Activated T-cell treated with anti-CD3 and anti-CD28 coated beads, Interleukin-2, amount 50 U/mL, for 72 hours (primary cell): ENCODE measurements around the gene SLC12A7. TPM values are rescaled to one million over a fixed set of nuclear protein-coding genes. Genes with fewer than 3 reads are reported as not detected.
"Not testable (repeated sequence)": the region's sequence is repeated elsewhere in the genome, so short reads cannot be mapped to it uniquely, and the experiment has no call there.

Source experiments
- ATAC-seq, 2 donors: fragments of 150-1000 bp; cut with Tn5 transposase; replicated peaks in 1 of 2; 2 replicates each; pipeline ENCODE4 v1.10.0; 2021; ENCODE audit warnings: moderate library complexity in 2 of 2, mild to moderate bottlenecking in 1 of 2
- DNase-seq, 2 donors: peaks; one replicate each; pipeline ENCODE4 v3.0.0; 2021 to 2022; ENCODE audit warnings: mixed read lengths in 1 of 2
- H3K27ac Mint-ChIP-seq: one replicate; pipeline ENCODE4 v1.8.0; 2022; ENCODE audit warnings: mild to moderate bottlenecking, moderate library complexity, mixed read lengths
- H3K27me3 Mint-ChIP-seq: one replicate; pipeline ENCODE4 v1.8.0; 2022; ENCODE audit warnings: low read depth, mixed read lengths
- H3K36me3 Mint-ChIP-seq, 2 donors: one replicate each; pipeline ENCODE4 v1.8.0; 2022; ENCODE audit warnings: mixed read lengths in 2 of 2, mild to moderate bottlenecking in 1 of 2; ENCODE audit not compliant: insufficient read depth in 2 of 2
- H3K4me1 Mint-ChIP-seq: one replicate; pipeline ENCODE4 v1.8.0; 2022; ENCODE audit warnings: low read depth, mixed read lengths
- H3K4me3 Mint-ChIP-seq, 2 donors: one replicate each; pipeline ENCODE4 v1.8.0; 2022; ENCODE audit warnings: mild to moderate bottlenecking in 2 of 2, mixed read lengths in 2 of 2, moderate library complexity in 2 of 2
- H3K9me3 Mint-ChIP-seq, 2 donors: one replicate each; pipeline ENCODE4 v1.8.0; 2022; ENCODE audit warnings: mixed read lengths in 2 of 2
- total RNA-seq, 2 donors: library from RNA; stranded (reverse); gene quantifications; one replicate each; pipeline ENCODE4 v1.2.3, GENCODE V29; 2022

SLC12A7 gene
- total RNA-seq, 2 donors from 2014 or later: 14.8 to 29.0 TPM

DNA sequence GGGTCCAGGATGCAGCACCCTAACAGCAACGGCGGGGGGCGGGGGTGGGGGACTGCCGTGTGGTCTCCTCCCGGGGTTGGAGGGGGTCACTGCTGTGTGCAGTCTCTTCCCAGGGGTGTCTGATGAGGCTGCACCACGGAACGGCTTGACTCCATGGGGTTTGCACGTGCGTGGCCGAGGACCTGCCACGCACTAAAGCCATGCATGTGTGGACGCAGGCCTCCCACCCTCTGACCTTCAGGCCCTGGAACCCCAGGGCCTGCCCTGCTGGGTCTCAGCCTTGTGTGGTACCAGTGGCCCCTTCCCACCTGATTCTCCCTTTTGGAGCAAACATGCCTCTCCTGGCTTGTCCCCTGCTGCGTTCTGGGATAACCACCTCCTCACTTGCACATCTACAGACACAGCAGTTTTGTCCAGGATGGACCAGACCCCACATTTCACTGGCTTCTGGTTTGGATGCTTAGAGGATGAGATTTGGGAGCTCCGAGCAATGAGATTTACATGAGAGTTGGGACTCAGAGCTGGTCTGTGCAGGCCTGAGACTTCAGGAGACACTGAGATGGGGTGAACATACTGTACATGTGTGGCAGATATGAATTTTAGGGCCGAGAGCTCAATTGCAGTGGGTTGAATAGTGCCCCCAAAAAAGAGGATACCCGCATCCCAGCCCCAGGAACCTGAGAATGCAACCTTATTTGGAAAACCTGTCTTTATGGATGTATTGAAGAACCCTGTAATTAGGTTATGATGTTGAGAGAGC, 45.8 kb downstream of the SLC12A7 start:
- Mint-ChIP-seq H3K4me3 (no peak overlapping the region), H3K27me3 (no peaks in the 10 kb centered on the region), H3K9me3 (no peaks in the 10 kb centered on the region), H3K27ac (no peak overlapping the region), H3K4me1 (no peaks in the 10 kb centered on the region), H3K36me3 (peaks cover 0 to 3% of the 10 kb centered on the region in 2 donors)
- DNase-seq (no peak), ATAC-seq (no peak)

DNA sequence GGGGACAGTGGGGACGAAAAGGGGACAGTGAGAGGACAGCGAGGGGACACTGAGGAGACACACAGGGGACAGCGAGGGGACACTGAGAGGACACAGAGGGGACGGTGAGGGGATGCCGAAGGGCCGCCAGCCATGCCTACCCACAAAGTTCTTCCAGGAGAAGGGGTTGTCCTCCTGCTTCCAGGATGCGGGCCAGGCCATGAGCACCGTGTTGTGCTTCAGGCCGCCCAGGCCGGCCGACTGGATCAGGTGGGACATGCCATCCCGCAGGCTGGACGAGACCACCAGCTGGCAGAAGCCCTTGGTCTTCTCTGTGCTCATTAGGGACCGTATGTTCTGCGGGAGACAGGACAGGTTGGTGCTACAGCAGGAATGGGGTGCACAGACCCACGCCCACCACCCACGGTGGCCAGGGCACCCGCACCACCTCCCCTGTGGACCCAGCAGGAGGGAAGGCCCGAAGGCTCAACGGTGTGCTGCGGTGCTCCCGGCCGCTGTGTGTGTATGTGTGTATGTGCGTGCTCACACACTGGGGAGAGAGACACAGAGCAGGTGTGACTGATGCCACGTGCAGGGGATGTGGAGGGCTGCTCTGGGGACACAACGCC, 46.6 kb downstream of the SLC12A7 start:
- no peaks in the 10 kb centered on the region for H3K4me1 Mint-ChIP-seq
- DNase-seq (no peak), ATAC-seq (no peak)
- H3K36me3 Mint-ChIP-seq: peaks cover 0 to 3% of the 10 kb centered on the region in 2 donors
- no peak overlapping the region for H3K27ac Mint-ChIP-seq
- no peaks in the 10 kb centered on the region for H3K9me3 Mint-ChIP-seq
- no peaks in the 10 kb centered on the region for H3K27me3 Mint-ChIP-seq
- no peak overlapping the region for H3K4me3 Mint-ChIP-seq

DNA sequence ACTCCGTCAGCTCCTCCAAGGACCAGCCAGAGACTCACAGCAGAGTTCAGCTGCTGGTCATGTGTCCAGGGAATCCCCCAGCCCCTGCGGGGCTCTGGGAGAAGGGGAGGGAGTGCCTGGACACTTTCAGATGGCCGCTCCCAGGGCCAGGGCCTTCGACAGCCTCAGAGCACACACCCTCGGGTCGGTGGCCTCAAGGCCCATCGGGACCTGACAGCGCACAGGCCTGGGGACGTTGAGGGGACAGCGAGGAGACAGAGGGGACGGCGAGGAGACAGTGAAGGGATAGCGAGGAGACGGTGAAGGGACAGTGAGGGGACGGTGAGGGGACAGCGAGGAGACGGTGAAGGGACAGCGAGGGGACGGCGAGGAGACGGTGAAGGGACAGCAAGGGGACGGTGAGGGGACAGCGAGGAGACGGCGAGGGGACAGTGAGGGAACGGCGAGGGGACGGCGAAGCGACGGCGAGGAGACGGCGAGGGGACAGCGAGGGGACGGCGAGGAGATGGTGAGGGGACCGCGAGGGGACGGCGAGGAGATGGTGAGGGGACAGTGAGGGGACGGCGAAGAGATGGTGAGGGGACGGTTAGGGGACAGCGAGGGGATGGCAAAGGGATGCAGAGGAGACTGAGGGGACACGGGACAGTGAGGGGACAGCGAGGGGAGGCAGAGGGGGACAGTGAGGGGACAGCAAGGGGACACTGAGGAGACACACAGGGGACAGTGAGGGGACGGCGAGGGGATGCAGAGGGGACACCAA, 47.3 kb downstream of the SLC12A7 start:
- ATAC-seq (no peak), DNase-seq (no peak)
- no peaks in the 10 kb centered on the region for H3K27me3 Mint-ChIP-seq
- no peak overlapping the region for H3K4me3 Mint-ChIP-seq
- no peaks in the 10 kb centered on the region for H3K9me3 Mint-ChIP-seq
- H3K27ac Mint-ChIP-seq: no peak overlapping the region
- peaks cover 0 to 3% of the 10 kb centered on the region in 2 donors for H3K36me3 Mint-ChIP-seq
- no peaks in the 10 kb centered on the region for H3K4me1 Mint-ChIP-seq

DNA sequence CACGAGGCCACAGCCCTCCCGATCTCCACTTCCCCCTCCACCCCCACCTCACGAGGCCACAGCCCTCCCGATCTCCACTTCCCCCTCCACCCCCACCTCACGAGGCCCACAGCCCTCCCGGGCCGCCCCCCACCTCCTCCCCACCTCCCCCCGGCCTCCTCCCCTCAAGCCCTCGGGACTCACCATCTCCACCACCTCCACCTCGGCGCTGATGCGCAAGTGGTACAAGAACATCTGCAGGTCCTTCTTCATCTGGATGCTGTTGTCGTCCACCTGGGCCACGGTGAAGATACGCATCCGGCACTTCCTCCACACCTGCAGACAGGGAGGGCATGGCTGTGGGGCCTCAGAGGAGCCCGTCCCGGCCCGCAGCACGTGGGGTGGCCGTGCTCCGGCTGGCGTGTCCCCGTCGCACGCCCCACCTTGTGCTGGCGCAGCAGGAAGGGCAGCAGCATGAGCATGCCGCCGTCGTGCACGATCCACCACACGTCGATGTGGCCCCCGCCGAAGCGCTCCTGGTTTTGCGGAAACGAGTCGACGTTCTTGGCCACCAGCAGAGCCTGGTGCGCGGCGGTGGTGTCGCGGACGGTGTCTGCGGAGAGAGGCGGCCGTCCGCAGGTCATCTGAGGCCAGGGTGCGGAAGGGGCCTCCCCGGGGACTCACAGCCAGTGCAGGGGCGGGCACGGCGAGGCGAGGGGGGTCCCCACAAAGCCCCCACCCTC, 48.0 kb downstream of the SLC12A7 start:
- Mint-ChIP-seq H3K9me3 (no peaks in the 10 kb centered on the region), H3K27ac (no peak overlapping the region), H3K36me3 (peaks cover 0 to 3% of the 10 kb centered on the region in 2 donors), H3K4me3 (no peak overlapping the region), H3K27me3 (no peaks in the 10 kb centered on the region), H3K4me1 (no peaks in the 10 kb centered on the region)
- no peak for ATAC-seq
- DNase-seq: no peak

DNA sequence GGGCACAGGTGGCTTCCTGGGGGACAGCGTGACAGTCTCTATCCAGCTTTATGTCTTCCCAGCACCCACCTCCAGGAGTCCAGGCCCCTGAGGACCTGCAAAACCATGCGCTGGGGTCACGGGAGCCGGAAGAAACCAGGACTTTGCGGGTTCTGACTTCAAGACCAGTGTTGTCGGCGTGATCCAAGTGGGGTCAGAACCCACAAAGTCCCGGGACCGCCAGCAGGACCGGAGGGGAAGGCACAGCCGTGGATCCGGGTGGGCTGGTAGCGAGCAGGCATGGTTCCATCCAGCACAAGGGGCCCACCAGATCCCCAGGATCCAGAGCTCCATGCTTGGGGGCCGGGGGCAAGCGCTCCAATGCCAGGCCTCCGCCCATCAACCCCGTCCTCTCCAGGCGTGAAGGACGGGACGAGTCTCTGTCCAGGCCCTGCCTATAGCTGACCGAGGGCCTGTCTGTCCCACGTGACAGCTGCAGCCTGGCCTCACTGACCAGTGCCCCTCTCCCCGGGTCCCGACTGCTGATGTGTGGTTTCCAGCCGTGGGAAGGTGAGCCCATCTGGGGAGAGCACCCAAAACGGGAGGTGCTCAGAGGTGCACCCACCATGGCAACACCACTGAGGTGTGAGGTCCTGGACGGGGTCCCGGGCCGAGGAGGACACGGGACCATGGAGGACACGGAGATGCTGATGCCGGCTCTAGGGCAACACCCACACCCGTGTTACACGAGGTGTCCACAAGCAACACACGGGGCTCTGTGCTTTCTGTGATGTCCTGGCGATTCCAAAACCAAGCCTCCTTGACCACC, 48.9 kb downstream of the SLC12A7 start:
- no peaks in the 10 kb centered on the region for H3K27me3 Mint-ChIP-seq
- H3K27ac Mint-ChIP-seq: no peak overlapping the region
- no peak for ATAC-seq
- H3K9me3 Mint-ChIP-seq: no peaks in the 10 kb centered on the region
- H3K36me3 Mint-ChIP-seq: peaks cover 0 to 3% of the 10 kb centered on the region in 2 donors
- no peak for DNase-seq
- H3K4me1 Mint-ChIP-seq: no peaks in the 10 kb centered on the region
- no peak overlapping the region for H3K4me3 Mint-ChIP-seq

DNA sequence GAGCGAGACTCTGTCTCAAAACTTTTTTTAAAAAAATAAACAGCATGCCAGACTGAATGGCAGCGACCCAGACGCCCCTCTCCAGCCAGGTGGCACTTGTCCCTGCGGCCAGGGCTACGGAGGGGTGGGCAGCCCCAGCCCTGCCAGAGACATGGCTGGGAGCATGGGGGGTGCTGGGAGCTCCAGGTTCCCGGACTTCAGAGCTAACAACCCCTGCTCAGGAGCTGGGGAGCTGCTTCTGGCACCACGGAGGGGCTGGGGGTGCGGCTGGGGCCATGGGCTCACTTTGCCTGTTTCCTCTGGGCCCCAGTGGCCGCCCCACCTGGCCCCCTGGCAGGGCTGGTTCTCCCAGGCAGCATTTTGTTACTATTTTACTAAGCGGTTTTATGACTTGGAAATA, 49.9 kb downstream of the SLC12A7 start:
- ATAC-seq (no peak), DNase-seq (no peak)
- Mint-ChIP-seq H3K36me3 (peaks cover 0 to 3% of the 10 kb centered on the region in 2 donors), H3K27me3 (no peaks in the 10 kb centered on the region), H3K4me1 (no peaks in the 10 kb centered on the region), H3K4me3 (no peak overlapping the region), H3K9me3 (no peaks in the 10 kb centered on the region), H3K27ac (no peak overlapping the region)

DNA sequence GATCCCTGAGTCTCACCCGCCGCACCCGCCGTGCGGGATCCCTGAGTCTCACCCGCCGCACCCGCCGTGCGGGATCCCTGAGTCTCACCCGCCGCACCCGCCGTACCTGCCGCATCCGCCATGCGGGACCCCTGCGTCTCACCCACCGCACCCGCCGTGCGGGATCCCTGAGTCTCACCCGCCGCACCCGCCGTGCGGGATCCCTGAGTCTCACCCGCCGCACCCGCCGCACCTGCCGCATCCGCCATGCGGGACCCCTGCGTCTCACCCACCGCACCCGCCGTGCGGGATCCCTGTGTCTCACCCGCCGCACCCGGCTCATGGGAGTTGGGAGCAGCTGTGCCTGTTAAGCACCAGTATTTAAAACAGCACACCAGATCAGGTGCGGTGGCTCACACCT, 50.6 kb downstream of the SLC12A7 start:
- H3K4me1 Mint-ChIP-seq, H3K9me3 Mint-ChIP-seq, H3K36me3 Mint-ChIP-seq, H3K4me3 Mint-ChIP-seq, ATAC-seq, H3K27me3 Mint-ChIP-seq, DNase-seq, H3K27ac Mint-ChIP-seq: not testable (repeated sequence)

DNA sequence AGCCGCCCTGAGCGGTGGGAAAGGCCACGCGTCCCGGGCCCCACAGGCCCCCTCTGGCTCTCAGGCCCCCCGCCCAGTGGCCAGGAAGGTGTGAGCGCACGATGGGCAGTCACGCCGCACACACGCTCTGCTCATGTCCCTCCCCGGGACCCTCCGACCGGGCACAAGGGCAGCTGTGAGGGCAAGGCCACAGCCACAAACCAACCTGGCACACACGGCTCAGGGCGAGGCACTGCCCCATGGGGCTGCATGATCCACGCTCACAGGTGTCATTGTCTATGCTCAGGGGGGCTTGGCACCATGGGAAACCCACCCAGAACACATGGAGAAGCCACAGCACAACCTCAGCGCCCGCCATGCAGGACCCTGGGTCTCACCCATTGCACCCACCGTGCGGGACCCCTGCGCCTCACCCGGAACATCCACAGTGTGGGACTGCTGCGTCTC, 51.3 kb downstream of the SLC12A7 start:
- H3K9me3 Mint-ChIP-seq: no peaks in the 10 kb centered on the region
- H3K4me3 Mint-ChIP-seq: no peak overlapping the region
- H3K36me3 Mint-ChIP-seq: peaks cover 0 to 3% of the 10 kb centered on the region in 2 donors
- H3K27me3 Mint-ChIP-seq: no peaks in the 10 kb centered on the region
- DNase-seq (no peak), ATAC-seq (no peak)
- H3K27ac Mint-ChIP-seq: no peak overlapping the region
- no peaks in the 10 kb centered on the region for H3K4me1 Mint-ChIP-seq

DNA sequence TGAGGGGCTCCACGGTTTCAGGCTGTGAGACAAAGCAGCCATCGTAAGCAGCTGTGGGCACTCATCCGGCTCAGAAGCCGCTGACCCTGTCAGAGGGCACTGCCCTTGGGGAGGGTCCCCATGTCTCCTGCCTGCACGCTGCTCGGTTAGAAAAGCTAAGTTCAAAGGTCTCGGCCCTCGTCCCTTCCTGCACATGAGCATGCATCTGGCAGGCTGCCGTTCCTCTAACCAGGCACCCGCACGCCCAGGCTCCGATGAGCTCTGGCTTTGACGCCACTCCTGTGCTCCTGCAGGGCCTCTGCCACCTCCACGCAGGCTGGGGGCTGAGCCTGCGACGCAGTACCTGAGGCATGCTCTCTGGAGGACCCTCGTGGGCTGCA, 52.0 kb downstream of the SLC12A7 start:
- Mint-ChIP-seq H3K9me3 (no peaks in the 10 kb centered on the region), H3K4me1 (no peaks in the 10 kb centered on the region), H3K36me3 (peaks cover 0 to 2% of the 10 kb centered on the region in 2 donors), H3K4me3 (no peak overlapping the region), H3K27ac (no peak overlapping the region), H3K27me3 (no peaks in the 10 kb centered on the region)
- ATAC-seq (no peak), DNase-seq (no peak)

DNA sequence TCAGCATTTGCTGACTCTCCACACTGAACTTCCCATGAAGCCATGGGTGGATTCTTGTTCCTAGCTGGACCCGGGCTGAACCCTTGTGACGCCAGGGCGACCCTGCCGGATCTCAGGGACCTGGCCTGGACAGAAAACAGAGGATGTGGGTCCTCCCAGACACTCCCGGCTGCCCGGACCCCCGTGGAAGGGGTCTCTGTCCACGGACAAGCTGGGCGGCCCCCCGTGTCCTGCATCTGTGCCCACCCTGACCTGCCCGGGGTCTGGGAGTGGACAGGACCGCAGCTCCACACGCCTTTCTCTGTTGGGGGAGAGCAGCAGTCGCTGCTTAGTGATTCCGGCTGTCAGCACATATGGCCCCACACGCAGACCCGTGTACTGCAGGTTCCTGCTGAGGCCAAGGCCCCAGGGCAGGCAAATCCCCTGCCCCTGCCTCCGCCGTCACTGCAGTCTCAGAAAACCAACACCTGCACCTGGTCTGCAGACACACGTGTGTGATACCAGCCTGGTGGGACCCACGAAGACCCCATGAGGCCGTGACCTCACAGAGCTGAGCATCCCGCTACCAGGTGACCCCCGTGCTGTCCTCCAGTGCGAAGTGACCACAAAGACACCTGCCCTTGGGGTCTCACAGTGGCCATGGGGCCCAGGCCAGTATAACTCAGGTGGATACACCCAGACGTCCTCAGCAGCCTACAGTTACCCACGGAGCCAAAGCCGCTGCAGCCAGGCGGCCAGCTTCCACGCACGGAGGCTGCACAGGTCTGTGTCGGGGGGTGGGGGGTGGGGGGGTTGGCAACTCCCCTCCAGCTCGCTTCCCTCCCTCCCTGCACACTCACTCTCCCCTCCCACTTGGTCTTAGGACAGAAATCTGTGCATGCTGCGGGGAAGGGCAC, 52.6 kb downstream of the SLC12A7 start:
- Mint-ChIP-seq H3K27me3 (no peaks in the 10 kb centered on the region), H3K27ac (no peak overlapping the region), H3K4me3 (no peak overlapping the region), H3K4me1 (no peaks in the 10 kb centered on the region), H3K36me3 (no peaks in the 10 kb centered on the region), H3K9me3 (no peaks in the 10 kb centered on the region)
- ATAC-seq (no peak), DNase-seq (no peak)

DNA sequence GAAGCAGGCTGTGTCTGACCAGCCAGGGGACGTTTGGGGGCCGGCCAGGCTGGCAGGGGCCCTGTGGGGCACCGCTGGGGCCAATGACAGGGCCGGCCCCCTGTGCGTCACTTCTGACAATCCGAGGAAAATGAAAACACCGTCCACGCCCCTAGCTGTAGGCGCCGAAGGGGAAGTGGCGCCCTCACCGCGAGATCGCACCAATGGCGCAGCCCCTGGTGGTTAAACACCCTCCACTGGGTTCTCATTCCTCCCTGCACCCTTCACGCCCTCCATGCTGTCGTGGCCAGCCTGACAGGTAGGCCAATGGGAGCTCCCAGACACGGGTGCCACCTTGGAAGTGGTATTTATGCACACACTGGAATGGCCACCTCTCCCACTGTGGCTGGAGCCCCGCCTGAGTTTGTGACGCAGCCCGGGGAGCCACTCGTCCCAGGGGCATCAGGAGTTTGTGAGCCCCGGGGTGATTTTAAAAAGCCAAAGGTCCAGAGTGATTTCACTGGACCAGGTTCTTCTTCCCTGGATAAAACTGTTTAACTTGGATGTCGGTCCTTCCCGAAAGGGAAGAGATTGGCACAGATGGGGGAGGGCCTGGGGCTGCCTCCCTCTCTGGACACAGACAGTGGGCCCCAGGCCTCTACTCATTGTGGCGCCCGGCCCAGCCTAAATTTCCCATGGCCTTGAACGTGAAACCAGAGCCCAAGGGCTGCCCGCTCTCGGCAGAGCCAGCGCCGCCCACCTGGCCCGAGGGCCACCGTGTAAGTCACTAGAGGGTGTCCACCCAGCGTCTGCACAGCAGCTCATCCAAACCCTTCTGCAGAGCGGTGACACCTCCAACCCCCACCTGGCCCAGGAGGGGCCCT, 53.5 kb downstream of the SLC12A7 start:
- H3K9me3 Mint-ChIP-seq: no peaks in the 10 kb centered on the region
- no peak overlapping the region for H3K4me3 Mint-ChIP-seq
- H3K27ac Mint-ChIP-seq: no peak overlapping the region

More for the DNA sequence above, 53.5 kb downstream of the SLC12A7 start:
- no peak for ATAC-seq
- DNase-seq: no peak
- H3K27me3 Mint-ChIP-seq: no peaks in the 10 kb centered on the region
- H3K36me3 Mint-ChIP-seq: no peaks in the 10 kb centered on the region
- H3K4me1 Mint-ChIP-seq: no peaks in the 10 kb centered on the region
